T-helper 22 cell (primary cell): ENCODE results near the gene PTCD1.
"Not testable (repeated sequence)": the region's sequence is repeated elsewhere in the genome, so short reads cannot be mapped to it uniquely, and the experiment has no call there.

ENCODE experiments used
- DNase-seq: peaks from one replicate; pipeline ENCODE4 v3.0.0-alpha.2; 2020; ENCODE audit warnings: low read depth

The PTCD1 gene

DNA sequence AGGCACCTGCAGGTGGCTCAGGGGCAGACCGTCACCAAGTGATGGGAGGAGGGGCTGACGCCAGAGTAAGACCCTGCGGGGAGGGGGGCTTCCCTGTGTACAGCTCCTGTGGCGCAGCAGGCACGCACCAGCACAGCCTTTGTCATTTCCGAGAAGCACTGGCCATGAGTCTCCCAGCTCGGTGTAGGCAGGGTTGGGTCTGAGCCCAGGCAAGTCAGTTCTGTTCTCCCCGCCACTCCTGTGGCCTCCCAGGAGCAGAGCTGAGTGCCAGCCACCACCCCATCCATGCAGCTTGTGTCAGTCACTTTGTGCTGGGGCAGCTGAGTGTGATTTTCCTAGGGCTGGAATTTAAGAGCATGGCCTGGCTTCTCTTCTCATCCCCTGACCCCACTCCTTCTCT, 13.3 kb upstream of the PTCD1 start:
- no peak for DNase-seq

DNA sequence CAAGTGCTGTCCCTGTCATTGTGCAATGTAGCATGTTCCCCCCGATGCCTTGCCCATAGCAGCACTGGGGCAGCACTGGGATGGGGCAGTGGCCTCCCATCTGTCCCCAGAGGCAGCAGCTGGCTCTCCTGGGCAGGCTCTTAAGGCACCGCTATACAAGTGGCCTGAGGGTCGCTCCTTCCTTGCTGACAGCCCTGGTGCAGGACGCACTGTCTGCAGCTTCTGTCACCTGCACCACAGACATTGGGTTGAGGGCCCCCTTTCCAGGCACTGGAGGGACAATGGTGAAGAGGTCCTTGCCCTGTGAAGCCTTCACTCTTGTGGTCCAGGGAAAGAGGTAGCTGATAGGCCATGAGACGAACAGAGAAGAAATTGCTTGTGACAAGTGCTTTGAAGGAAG, 10.7 kb upstream of the PTCD1 start:
- DNase-seq = no peak

DNA sequence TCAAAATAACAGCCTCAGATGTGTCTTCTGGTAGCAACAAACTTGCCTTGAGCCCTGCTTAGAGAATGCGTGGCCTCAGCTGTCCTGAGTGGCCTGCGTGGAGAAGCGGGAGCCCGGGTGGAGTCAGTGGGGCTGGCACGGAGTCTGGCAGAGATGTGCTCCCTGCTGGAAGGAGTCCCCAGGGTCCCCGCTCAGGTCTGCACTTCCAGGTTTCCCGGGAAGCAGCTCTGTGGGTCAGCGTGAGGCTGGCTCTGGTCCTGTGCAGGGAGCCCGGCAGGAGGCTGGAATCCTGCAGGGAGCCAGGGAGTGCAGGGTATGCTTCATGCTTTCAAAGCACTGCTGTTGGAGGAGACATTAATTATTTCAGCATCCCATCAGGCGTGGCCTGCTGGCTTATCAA, 10.3 kb upstream of the PTCD1 start:
- DNase-seq = no peak

DNA sequence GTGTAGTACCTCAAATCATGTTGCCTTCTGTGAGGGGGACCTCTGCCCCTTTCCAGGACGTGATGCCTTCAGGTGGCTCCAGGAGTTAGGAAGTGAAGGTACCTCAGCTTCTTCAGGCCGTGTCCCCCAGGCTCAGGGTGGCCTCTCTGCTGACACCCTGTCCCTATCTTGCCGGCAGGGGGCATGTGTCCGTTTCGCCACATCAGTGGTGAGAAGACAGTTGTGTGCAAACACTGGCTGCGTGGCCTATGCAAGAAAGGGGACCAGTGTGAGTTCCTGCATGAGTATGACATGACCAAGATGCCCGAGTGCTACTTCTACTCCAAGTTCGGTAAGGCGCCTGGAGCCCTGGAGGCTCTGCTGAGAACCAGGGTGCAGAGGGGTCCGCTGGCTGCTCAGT, 9.3 kb upstream of the PTCD1 start:
- no peak for DNase-seq

DNA sequence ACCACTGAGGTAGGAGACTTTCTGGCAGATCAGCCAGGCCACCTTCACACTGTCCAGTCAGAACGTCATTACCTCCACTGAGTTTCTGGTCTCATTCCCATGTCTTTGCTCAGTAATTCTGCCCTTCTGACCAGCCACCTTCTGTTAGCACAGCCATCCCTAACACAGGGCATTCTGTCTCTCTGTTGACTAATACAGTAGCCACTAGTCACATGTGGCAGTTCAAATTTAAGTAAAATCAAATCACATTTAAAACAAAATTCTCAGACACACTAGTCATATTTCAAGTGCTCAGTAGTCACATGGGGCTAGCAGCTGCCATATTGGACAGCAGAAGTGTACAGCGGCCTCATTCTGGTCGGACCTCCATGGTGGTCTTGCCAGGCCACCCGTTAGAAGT, 7.5 kb upstream of the PTCD1 start:
- no peak for DNase-seq

DNA sequence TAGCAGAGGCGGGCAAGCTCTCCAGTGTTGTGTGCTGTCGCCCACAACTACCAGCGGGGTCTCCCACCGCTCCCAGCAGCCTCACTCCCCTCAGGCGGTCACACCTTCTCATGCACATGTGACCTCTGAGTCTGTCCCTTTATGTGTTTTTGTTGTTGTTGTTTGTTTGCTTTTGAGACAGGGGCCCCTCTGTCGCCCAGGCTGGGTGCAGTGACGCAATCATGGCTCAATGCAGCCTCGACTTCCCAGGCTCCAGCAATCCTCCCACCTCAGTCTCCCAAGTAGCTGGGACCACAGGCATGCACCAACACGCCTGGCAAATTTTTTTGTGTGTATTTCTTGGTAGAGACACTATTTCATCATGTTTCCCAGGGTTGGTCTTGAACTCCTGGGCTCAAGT, 1.6 kb upstream of the PTCD1 start:
- DNase-seq = no peak

DNA sequence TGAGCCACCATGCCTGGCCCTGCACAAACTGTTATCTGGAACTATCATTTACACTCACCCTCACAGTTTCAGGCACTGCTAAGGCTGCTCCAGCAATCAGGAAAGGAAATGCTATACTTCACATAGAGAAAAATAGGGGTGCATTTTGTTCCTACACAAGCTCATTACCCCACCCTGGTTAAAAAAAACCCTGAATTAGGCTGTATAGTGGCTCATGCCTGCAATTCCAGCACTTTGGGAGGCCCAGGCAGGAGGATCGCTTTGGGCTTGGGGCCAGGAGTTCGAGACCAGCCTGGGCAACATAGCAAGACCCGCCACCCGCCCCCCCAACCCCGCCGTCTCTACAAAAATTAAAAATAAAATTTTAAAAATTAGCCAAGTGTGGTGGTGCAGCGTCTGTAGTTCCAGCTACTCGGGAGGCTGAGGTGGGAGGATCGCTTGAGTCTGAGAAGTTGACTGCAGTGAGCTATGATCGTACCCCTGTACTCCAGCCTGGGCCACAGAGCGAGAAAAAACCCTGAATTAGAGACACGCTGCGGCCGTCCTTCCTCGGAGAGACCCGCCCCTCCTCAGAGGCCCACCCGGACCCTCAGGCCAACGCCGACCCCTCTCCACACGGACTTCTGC, 539 bp downstream of the PTCD1 start:
- DNase-seq = no peak

DNA sequence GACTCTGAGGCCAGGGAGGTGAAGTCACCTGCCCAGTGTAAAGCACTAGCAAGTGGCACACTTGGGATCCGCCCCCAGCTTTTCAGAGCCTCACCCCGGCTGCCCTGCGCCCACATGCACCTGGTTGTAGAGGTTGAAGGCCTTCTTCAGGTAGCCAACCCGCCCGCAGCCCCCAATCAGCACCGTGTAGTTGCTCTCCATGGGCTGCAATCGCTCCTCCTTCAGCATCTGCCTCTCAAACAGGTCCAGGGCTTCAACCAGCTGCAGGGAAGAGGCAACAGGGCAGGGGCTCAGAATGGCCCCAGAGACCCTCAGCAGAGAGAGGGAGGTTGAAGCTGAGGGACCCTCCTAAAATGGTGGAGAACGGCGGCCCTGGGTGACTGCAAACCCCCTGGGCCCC, 5.4 kb downstream of the PTCD1 start:
- no peak for DNase-seq

DNA sequence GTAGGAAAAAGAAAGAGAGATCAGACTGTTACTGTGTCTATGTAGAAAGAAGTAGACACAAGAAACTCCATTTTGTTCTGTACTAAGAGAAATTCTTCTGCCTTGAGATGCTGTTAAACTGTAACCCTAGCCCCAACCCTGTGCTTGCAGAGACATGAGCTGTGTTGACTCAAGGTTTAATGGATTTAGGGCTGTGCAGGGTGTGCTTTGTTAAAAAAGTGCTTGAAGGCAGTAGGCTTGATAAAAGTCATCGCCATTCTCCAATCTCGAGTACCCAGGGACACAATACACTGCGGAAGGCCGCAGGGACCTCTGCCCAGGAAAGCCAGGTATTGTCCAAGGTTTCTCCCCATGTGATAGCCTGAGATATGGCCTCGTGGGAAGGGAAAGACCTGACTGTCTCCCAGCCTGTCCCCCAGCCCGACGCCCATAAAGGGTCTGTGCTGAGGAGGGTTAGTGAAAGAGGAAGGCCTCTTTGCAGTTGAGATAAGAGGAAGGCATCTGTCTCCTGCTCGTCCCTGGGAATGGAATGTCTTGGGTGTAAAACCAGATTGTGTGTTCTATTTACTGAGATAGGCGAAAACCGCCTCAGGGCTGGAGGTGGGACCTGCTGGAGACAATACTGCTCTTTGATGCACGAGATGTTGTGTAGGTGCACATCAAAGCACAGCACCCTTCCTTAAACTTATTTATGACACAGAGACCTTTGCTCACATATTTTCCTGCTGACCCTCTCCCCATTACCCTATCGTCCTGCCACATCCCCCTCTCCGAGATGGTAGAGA, 6.7 kb downstream of the PTCD1 start:
- DNase-seq = not testable (repeated sequence)

DNA sequence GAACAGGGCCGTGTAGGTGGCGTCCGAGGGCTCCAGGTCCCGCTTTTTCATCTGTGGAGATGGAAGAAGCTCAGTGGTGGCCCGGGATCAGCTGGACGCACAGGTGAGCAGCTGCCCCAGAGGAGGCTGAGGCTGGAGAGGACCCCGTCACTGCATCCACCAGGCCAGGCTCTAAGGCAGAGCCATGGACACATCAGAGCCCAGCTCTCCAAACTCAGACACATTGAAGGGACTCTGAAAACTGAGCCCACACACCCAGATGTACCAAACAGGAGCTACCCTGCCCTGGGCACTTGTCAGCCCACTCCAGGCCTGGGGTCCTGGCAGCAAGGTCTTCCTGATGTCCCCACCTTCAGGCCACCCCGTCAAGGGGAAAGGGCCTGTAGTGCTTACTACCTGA, 8.8 kb downstream of the PTCD1 start:
- DNase-seq = no peak

DNA sequence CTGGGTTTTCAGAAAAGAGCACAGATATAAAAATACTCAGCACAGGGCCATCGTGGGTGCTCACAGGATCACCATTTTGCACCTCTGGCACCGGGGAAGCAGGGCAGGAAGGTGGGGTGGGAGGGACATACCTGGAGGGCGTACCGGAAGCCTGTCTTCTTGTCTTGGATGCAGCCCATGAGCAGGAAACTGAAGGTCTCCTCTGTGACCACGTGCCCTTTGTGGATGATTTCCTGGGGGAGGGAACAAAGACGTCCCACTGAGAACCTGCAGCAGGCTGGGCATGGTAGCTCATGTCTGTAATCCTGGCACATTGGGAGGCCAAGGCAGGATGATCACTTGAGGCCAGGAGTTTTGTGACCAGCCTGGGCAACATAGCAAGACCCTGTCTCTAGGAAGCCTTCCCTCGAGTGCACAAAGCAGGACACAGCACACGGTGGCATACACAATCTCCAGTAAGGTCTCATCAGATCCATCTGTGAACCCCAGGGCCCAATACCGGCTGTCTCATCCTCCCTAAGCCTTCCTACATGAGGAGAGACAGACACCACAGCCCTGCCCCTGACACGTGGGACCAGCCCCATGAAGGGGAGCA, 9.5 kb downstream of the PTCD1 start:
- DNase-seq = no peak

DNA sequence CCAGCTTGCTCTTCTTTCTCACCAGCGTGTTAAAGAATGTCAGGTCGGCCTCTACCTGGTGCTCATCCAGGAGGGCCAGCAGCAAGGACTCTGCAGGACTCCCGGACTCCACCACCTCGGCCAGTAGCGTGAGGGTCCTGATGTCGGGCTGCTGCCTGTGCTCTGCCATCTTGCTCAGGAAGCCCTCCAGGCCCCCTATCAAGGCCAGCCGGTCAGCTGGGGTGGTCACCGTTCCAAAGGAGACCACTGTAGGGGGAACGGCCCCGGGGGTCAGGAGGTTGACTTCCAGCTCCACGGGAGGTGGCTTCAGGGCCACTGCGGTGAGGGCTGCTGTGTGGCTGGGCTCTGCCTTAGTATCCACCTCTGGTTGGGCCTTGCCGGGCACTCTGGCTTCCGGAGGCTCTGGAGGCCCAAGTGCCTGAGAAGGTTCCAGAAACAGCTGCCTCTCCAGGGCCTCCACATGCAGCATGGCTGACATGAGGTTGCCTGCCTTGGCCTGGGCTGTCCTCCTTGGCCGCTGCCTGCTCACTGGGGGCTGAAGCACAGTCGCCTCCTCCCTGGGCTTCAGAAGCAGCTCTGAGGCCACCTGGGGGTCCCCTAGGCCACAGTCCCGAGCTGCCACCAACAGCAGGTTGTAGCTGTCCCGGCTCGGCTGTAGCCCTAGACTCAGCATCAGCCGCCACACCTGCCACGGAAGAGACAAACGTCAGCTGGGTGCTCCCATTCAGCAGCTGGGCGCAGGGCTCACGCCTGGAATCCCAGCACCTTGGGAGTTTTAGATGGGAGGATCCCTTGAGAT, 13.5 kb downstream of the PTCD1 start:
- DNase-seq = no peak

DNA sequence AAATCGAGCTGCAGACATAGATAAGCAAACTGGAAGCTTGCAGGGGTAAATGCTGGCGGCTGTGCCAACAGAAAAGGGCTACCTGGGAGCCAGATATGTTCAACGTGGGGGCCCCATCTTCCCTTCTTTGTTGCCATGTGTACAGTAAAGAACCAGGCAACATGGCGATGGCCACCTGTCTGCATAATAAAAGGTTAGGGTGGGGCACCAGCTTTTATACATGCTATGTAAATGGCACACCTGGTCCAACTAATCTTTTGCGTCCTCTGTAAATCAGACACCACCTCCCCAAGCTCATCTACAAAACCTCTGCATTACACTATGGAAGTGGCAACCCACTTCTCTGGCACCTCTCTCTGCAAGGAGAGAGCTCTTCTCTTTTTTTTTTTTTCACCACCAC, 16.0 kb downstream of the PTCD1 start:
- no peak for DNase-seq

DNA sequence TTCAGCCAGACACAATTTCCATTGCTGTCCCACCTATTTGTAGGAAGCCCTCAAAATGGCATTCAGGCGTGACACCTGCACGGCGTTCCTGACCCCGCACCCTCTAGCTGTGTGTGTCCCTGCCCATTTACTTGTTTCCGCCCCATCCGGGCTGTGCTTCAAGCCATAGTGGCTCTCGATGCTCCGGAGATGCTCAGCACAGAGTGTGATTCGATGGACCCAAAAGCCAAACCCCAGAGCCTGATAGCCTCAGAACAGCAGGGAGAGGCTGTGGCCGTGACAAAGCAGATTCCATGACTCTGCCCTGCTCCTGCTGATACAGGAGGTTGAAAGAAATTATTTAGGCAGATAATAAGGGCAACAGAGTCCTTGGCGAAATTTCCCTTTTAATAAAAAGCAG, 16.4 kb downstream of the PTCD1 start:
- DNase-seq = no peak

DNA sequence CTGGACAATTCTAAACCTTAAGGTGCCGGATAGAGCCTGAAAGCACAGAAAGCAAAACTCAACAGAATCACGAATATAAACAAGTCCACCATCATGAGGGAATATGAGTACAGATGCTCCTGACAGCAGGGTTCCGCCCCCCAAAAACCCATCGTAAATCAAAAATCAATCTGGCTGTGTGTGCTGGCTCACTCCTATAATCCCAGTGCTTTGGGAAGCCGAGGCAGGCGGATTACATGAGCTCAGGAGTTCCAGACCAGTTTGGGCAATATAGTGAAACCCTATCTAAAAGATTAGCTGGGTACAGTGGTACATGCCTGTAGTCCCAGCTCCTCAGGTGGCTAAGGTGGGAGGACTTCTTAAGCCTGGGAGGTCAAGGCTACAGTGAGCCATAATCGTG, 17.6 kb downstream of the PTCD1 start:
- DNase-seq = no peak

DNA sequence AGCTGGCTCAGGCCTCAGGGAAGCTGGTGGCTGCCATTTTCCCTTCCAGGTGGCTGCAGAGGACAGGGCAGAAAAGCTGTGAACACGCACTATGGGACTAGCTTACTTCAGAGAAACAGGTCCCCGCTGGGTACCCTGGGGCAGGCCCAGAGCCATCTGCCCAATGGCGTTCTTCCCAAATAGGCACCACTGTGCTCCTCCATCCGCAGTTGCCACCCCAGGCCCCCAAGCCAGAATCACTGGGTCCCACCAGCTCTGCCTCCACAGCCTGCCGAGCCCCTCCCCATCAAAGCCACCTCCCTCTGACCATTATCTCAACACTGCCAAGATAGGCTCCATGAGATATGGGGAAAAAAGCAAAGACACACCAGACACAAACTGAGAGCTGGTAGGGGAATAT, 18.4 kb downstream of the PTCD1 start:
- no peak for DNase-seq

DNA sequence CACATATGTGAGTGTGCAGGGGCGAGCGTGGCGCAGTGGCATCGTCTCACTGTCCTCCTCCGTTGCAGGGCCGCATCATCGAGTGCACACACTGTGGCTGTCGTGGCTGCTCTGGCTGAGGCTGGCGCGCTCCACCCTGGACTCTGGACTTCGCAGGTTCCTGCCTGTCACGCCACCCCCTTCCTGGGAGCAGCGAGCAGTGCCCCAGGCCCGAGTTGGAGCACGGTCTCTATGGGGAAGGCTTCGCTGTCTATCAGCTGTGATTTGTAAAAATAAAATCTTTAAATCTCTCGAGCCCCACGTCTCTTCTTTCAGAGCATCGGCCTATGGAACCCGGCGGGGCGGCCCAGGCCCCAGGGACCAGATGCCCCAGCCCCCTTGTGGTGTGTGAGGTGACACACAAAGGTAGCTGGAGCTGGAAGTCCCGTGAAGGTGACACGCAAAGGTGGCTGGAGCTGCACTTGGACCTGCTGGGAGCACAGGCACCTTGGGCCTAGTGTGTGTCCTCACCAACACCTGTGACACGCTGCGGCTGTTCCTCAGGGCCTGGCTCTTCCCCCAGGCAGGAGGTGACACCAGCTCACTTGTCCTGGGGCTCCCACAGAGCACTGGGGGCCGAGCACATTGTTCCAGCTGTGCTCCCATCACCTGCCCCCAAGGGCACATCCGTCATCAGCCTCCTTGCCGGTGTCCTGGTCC, 19.1 kb downstream of the PTCD1 start:
- no peak for DNase-seq

DNA sequence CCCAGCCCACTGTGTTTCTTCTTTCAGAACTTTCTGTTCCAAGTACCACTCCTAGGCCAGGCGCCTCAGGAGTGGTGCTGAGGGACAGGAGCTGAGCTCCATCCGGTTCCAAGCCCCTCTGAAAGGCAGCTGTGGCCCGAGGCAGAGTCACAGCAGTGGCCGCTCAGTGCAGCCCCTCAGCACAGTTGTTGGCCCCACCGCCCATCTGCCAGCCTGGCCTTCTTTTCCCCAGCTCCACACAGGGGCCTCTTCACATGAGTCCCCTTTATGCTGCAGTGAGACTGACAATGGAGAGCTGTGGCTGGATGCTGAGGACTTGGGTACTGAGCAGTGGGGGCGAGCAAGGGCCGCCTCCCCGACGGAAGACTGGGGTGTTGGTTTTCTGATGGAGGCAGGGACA, 20.3 kb downstream of the PTCD1 start:
- DNase-seq = no peak

DNA sequence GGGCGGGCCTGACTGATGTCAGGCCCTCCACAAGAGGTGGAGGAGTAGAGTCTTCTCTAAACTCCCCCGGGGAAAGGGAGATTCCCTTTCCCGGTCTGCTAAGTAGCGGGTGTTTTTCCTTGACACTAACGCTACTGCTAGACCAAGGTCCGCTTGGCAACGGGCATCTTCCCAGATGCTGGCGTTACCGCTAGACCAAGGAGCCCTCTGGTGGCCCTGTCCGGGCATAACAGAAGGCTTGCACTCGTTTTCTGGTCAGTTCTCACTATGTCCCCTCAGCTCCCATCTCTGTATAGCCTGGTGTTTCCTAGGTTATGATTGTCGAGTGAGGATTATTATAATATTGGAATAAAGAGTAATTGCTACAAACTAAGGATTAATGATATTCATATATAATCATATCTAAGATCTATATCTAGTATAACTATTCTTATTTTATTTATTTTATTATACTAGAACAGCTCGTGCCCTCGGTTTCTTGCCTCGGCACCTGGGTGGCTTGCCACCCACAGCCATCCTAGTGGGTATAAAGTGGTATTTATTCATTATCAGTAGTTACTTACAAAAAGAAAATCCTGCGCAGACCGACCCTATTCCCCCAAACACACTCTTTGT, 23.0 kb downstream of the PTCD1 start:
- DNase-seq = not testable (repeated sequence)

DNA sequence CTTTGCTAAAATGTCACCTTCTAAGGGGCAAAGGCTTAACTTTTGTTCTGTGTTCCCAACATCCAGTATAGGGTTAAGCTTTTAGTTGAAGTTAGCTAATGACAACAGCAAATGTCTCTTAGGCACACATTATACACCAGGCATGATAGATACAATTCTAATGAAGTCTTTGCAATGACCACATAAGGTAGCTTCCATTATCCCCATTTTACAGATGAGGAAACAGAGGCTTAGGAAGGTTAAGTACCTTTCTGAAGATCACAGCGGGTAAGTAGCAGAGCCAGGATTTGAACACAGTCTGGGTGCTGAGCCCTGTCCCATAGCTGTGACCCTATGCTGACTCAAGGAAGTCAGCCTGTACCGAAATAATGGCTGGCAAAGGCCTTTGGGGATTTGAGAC, 28.0 kb downstream of the PTCD1 start:
- DNase-seq = no peak

DNA sequence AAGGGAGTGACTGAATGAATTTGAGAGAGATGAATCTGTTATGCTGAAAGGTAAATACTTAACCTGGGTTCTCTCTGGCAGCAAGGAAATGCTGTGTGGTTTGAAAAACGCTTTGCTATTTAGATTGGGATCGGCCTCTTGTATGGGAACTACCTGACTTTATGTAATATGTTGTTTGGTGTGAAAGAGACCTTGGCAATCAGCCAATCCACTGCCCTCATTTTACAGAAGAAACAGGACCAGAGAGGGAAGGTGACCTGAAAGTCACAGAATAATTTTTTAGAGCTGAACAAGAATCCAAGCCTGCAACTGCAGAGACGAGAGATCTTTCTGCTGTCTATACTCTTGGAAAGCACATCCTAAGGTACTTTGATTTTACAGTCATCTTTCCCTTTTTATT, 28.8 kb downstream of the PTCD1 start:
- no peak for DNase-seq

DNA sequence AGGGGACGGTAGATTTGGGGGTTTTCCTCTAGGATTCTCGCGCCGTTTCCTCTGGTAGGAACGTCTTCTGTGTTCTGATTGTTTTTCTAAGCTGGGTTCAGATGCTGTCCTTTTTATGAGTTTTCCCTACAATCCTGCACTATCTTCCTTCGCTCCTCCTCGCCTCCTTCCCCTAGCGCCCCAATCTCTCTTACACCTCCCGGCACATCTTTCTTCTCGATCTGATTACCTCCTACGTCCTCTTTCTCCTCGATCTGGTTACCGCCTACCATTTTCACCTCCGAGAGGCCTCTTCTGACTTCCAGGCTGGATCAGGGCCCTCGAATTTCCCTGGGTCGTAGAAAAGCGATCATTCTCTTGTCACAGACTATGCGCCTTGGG, 29.4 kb downstream of the PTCD1 start:
- DNase-seq = no peak
